C1 segment of cervical spinal cord (tissue), 14 donors: ENCODE measurements around the gene DDX24.

Experiments used
- DNase-seq, 14 donors: peaks; one replicate each; lab custom pipeline; 2025; lab: John Stamatoyannopoulos, UW

DDX24 gene

DNA sequence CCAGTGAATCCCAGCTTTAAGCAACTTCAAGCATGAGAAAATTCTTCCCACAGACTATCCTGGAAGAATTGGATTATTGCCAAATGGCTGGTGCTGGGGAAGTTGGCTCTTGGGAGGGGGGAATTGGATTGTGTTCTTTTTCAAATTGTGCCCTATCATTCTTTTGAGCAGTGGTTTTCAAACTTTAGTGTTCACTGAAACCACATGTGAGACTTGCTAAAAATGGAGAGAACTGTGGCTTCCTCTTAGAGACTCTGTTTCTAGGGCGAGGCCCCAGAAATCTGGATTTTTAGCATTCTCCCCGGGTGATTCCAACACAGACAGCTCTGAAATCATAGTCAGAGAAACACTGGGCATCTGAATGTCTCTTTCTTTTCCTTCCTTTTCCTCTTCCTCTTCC is 69.2 kb downstream of the DDX24 start:
- no peak for DNase-seq

DNA sequence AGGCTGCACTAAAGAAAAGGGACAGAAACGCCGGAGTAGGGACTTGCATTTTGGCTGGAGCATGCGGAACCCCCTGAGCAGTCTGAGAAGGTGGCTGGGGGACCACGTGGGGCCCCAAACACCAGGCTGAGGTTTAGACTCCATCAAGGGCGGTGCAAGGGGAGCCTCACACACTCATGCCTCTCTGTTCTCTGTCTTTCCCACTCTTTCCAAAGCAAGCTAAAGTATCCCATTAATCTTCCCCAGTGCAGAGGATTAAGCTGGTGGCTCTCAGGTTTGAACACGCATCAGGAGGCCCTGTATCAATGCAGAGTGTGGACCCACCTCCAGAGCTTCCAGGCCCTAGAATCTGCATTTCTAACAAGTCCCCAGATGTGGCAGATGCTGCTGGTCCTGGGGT is 70.4 kb downstream of the DDX24 start:
- DNase-seq = no peak

DNA sequence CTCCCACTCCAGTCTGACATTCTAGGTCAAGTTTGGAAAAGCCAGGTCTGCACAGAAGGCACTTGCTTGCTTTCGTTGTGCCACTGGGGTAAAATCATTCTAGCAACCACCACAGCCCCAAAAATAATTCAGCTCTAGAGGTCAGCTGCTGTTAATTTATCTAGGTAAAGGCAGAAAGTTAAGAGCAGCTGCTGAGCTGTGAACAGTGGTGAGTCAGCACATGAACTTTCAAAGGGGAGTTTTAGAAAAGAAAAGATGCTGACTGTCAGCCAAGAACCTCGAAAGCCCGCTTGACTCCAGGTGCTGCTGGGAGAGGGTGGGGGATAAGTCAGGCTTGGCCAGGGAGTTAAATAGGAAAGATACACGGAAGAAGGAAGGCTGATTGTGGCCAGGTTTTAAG is 71.2 kb downstream of the DDX24 start:
- peak in 2 of 14 donors; percentile 3 to 22 for DNase-seq

DNA sequence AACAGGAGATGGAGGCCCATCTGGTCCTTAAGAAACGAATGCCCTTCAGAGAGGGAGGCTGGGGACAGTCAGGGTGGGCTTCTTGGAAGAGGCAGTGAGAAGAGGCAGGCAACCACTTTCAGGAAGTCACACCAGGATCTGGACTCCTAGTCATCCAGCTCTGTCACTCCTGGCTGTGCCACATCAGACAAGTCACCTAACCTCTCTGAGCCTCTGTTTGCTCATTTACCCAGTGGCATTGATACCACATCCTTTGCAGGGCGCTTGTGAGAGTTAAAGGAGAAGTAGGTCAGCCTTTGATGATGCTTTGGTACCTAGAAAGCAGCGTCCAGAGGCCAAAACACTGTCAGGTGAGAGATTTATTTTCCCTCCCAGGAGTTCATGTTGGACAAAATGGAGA is 72.8 kb downstream of the DDX24 start:
- no peak for DNase-seq

DNA sequence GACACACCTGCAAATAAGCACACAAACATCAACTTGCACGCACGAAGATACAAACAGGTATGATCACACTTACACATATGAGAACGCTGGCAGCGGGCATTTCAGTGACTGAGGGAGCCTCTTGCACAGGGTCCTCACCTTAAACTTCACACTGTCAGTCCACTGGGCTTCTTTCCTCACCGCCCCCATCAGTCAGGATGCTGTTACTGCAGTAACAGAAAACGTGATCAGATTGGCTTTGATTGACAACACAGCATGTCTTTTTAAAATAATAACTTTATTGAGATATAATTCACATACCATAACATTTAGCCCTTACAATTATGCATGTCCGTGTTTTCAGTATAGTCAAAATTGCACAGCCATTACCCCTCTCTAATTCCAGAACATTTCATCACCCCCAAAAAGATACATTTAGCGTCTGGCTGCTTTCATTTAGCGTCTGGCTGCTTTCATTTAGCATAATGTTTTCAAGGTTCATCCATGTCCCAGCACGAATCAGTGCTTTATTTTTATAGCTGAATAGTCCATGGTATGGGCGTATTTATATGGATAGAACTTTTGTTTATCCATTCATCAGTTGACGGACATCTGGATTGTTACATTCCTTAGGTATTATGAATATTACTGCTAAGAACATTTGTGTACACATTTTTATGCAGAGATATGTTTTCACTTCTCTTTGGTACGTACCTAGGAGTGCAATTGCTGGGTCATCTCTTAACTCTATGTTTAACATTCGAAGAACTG is 75.5 kb downstream of the DDX24 start:
- no peak for DNase-seq

DNA sequence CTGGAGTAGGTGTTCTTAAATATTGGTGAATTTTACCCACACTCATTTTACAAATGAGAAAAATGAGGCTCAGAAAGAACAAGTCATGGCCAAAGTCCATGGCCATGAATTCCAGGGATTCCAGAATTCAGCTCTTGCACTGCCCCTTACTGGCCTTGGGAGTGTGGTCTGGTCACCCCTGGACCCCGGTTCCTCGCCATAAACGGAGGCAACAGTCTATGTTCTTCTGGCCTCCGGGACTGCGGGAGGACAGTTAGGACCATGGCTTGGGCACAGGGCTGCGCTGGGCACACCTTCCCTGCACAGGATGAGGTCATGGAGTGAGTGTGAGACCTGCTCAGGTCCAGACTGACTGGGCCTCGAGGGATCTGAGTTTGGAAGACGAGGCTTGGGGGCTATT is 77.0 kb downstream of the DDX24 start:
- no peak for DNase-seq

DNA sequence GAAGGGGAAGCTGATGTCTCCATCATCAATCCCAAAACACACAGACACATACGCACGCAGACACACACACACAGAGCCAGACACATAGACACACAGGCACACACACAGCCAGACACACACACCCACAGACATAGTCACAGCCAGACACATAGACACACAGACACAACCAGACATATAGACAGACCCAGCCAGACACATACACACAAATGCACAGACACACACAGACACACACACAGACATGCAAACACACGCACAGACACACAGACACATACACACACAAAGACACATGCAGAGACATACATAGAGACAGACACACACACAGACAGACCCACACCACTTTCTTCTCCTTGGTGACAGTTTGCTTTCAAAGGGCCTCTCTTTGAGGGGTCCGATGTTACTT is 77.6 kb downstream of the DDX24 start:
- DNase-seq = no peak

DNA sequence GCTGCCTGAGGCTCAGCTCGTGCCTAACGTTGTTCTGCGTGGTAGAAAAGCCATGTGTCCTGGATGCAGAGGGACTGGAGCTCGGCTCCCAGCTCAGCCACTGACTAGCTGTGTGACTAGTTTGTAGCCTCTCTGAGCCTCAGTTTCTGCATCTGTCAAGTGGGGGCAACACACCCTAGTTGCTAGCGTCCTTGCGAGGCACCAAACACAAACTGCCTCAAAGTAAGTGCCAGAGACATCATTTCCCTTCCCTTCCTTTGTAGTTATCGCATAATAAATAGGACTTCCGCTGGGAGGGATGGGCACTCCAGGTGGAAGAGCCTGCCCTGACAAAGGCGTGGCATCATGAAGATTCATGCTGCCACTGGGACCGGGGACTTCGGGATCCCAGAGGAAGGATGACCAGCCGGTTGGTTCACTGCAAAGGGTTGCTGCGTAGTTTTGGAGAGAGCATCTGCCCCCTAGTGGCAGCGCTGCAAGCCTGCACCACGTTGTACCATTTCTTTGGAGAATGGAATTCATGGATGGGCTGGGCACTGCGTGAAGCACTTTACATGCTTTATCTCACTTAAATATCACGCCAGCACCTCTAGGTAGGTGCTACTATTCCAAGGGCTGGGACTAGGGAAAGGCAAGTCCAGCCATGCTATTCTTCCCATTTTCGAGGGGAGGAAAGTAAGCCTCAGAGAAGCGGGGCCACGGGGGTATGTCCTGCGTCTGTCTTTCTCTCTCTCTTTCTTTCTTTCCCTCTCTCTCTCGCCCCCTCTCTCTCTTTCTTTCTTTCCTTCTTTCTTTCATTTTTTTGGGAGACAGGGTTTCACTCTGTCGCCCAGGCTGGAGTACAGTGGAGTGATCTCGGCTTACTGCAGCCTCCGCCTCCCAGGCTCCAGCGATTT is 79.3 kb downstream of the DDX24 start:
- DNase-seq = peak in 11 of 14 donors; percentile 12 to 59 (median 34)

DNA sequence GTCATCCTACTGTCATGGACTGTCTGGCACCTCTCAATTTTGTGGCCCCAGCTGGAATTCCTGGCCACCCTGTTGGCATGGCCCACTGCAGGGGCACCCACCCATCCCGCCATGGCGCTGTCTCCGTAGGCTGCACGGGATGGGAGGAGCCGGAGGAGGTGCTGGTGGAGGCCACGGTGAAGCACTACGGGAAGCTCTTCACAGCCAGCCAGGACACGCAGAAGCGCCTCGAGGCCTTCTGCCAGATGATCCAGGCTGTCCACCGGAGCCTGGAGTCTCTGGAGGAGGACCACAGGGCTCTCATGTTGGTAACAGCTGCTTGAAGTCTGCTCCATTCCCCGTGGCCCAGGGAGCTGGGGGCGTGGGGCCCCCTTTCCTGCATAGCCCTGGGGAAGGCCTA is 80.0 kb downstream of the DDX24 start:
- no peak for DNase-seq

DNA sequence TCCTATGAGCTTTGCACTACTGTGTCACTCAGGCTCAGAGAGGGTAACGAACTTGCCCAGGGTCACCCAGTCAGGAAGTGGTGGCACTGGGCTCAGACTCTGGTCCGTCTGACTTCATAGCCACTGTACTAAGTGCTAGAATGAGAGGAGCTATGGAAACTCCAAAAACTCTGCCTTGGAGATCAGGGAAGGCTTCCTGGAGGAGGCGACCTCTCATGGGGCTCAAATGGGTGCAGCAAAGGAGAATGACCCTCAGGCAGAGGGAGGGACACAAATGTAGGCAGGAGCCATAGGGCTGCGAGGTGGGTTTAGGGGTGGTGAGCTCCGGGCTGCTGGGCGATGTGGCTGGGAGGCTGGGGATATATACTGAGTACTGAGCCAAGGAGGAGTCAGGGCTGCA is 80.7 kb downstream of the DDX24 start:
- DNase-seq = no peak

DNA sequence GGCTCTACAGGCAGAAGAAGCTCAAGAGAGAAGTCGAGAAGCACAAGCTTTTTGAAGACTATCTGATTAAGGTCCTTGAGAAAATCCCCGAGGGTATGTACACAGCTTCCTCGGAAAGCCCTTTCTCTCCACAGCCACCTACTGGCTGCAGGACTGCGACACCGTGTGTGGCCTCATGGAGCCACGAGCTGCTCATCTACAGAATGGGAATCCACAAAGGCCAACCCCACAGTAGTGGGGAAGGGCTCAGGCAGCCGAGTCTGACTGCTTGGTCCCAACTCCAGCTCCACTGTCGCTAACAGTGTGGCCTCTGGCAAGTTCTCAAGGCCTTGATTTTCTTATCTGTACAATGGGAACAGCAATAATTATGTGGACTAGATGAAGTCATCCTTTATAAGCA is 81.4 kb downstream of the DDX24 start:
- DNase-seq = no peak

DNA sequence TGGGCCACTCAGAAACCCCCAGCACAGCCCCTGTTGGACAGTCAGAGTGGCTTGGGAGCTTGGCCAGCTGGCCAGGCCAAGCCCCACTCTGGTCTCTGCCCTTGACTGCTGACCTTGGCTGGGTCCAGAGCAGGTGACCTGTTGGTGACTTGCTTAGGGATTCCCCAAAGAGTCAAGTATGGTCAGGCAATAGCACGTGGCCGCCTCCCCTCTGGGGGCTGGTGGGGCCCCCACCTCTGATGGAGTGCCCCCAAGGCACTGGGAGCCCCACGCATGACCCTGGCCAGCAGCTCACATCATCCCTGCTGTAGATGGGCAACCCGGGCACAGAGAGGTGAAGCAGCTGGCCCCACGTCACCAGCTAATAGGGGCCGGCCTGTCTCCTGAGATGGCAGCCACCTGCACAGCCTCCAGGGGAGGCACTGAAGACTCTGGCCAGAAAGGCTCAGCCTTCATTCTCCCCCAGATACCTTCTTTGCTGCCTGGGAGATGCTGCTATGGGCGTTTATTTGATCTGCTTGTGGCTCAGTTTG is 82.1 kb downstream of the DDX24 start:
- DNase-seq = no peak
